GM18873 (cell line): ENCODE measurements around the gene C2CD4D.

Source experiments
- ATAC-seq: cut with Tn5 transposase; IDR thresholded peaks from one replicate; pipeline ENCODE4 v1.9.1; 2021; ENCODE audit warnings: mild to moderate bottlenecking, moderate library complexity, moderate number of reproducible peaks; ENCODE audit not compliant: unreplicated experiment, low FRiP score

Gene C2CD4D

GRCh38 chr1:151837197-151837596 is 2.4 kb downstream of the C2CD4D start:
- ATAC-seq = no peak

DNA sequence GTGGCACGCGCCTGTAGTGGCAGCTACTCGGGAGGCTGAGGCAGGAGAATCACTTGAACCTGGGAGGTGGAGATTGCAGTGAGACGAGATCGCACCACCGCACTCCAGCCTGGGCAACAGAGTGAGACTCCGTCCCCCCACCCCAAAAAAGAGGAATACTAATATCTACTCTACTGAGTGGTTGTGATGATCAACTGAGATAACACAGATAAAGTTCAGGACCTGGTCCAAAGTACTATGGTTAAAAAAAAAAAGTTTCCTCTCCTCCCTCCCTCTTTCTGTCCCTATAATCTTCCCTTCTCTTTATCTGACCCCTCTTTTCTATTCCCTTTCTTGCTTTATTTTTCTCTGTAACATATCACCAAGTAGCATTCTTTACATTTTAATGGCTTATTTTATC is 4.0 kb downstream of the C2CD4D start:
- no peak for ATAC-seq

- no peak for ATAC-seq
Measured at GRCh38 chr1:151834239-151834638, 5.4 kb downstream of the C2CD4D start.

DNA sequence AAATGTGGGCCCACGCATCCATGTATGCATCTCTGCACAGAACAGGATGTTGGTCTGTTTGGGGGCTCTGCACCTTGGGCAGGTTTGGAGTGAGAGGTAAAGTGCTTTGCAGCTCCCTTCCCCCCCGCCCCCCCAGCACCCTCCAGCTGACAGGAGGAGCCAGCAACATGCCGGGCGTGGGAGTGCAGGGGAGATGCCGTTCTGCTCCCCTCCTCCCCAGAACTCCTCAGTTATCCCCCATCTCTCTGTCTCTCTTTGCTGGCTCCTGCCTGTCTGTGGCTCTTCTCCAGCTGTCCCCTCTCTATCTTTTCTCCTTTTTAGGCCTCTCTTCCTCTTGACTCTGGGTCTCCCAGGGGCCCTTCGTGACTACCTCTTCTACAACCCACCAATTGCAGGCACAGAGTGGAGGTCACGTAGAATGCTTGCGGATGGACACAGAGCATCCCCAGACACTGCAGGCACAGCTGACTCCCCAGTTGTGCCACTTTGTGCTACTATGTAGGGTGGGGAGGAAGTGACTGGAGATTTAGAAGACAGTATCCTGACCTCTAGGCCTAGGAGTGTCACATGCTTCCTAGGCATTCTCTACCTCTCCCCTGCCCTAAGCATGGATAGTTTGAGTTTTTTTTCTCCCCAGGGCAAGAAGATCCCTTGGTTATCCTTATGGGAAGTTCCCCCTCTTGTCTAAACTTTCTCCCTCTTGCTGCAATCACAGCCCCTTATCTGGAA is 6.3 kb downstream of the C2CD4D start:
- no peak for ATAC-seq

DNA sequence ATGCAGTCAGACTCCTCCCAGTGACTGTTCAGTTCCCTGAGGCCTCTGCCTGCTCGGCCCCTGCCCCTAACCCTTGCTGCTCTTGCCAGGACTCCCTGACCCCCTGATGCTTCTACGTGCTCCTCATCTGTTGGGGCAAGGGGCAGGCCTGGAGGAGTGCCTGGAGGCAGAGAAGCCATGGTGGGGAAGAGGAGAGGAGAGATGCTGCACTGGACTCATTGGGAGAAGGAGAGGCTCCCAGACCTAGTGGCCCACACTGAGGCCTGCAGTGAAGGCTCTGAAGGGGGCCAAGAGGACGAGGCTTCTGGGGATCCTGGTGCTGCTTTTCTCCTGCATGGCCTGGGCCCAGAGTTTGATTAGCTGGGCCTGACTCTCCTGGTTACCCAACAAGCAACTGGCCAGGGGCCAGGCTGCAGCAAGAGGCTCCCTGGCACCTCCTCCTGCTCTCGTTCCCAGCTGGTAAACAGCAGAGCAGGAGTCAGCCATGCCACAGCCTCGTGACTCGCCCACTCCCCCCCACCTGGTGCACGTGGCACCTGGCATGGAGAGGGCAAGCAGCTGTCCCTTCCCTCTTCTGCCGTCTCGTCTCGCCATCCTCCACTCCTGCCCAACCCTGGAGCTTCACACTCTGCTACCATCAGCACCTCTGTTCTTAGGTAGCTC is 7.2 kb downstream of the C2CD4D start:
- no peak for ATAC-seq

DNA sequence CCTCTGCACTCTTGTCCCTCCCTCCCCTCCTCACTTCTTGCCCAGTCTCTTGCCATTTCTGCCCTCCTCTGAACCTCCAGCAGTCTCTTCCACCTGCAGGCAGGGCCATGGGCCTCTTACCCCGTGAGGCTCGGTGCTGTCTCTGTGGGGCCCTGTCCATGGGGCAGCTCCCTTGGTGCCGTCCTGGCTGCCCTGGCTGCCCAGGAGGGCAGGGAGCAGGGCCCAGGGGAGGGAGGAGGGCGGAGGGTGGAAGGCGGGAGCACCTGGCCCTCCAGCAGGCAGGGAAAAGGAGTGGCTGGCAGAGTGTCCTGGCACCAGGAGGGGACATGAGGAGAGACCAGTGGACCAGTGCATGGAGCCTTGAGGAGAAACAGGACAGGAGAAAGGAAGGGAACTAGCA is 8.0 kb downstream of the C2CD4D start, which contains the start of gene RORC:
RORC (minus strand) TSS at position 198 of the 400 bp plus-strand sequence; CDS start at position 160, 38 bp downstream.
- ATAC-seq = no peak

GRCh38 chr1:151831256-151831591 is 8.4 kb downstream of the C2CD4D start:
- ATAC-seq = no peak

- no peak for ATAC-seq
Measured at GRCh38 chr1:151830055-151830454, 9.6 kb downstream of the C2CD4D start.

- no peak for ATAC-seq
Measured at GRCh38 chr1:151829352-151830046, 10.1 kb downstream of the C2CD4D start.

GRCh38 chr1:151828921-151829320 is 10.7 kb downstream of the C2CD4D start:
- ATAC-seq = no peak

- no peak for ATAC-seq
Measured at GRCh38 chr1:151827853-151828252, 11.8 kb downstream of the C2CD4D start.

DNA sequence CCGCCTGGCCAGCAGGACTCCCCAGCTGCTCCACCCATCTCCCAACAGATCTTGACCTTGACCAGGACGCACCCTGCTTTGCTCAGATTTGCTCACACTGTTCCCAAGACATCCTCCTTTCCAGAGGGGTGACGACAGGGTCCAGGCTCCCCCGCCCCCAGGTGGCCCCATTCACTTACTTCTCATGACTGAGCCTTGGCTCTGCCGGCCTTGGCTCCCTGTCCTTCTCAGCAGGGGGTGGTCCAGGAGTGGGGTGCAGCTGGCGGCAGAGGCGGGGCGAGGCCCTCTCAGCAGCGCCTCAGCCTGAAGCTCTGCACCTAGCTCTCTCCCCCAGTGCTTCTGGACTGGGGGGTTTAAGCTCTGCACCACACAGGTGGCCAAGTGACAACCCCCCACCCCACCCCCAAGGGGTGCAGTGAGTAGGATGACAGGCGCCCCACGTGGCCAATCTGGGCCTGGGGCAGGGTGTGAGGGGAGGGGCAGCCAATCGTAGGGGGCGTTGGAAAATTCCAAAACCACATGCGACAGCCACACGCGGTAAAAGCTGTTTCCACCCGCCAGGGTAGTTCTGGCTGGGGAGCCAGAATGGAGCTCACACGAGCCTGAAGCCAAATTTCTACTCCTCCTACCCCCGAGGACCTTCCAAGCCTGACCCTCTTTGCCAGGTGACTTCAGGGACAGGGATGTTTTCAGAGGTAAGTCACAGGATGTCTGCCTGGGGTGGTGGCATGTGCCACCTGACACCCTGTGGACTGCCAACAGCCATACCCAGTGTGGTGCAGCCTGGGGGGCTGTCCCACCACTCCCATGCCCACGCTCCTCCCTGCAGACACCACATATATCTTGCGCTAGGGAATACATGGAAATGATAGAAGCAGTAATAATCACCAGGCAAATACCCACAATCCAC is 13.6 kb downstream of the C2CD4D start:
- ATAC-seq = no peak

DNA sequence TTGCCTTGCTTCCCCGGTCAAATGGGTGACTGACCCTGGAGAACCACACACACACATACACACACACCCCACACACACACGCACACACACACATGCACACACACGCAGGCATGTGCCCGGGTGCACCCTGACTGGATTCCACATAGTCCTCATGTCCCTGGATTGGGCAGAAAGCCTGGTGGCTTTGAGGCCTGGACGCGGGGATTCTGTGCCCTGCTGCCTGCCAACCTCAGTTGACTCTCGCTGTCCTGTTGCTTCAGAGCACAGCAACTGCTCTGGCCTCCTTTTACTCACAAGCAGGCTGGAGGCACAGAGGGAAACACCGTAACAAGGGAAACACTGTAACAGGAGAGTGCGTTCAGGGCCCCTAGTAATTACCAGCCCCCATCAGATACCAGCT is 14.4 kb downstream of the C2CD4D start:
- no peak for ATAC-seq

- ATAC-seq = no peak
Measured at GRCh38 chr1:151823175-151823574, 16.4 kb downstream of the C2CD4D start.

DNA sequence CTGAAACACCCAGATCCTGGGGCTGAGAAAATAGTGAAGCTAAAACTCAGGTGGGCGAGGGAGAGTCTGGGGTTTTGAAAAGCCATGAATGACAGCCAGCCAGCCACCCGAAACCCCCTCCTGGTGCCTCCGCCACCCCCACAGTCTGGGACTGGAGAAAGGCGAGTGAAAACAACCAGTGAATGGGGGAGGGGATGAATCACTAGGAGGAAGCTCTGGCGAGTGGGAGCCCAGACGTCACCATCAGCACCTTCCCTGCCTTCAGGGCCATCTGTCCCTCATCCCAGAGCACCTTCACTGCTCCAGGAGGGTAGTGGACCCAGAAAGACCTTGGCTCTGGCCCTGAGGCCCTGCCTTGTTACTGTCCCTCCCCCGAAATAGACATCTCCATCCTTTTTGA is 17.2 kb downstream of the C2CD4D start:
- ATAC-seq = no peak

- ATAC-seq = no peak
Measured at GRCh38 chr1:151820940-151821339, 18.7 kb downstream of the C2CD4D start.

GRCh38 chr1:151819976-151820623 is 19.5 kb downstream of the C2CD4D start:
- ATAC-seq = no peak

DNA sequence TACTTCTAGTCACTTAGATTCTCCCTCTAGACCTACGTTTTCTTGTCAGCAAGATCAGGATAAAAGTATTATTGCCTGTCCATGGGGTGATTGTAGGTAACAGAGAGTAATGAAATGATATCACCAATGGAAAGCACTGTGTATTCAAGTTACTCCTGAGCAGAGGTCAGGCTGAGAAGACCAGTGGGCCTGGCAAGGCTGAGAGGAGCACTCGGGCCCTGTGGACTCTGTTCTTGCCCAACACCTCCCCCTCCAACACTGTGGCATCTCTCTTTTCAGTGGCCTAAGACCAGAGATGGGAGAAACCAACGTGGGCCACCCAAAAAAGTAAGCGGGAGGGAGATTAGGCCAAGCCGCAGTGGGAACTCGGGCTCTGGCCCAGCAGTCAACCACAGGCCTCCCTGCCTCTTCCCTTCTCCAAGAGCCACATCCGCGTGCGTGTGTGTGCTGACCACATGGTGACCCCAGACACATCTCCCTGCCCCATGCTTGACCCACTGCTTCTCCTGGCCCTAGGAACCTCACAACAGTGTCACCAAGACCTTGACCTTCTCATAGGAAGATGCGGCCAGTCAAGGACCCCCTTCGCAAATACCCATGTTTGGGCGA is 20.3 kb downstream of the C2CD4D start:
- ATAC-seq = no peak

DNA sequence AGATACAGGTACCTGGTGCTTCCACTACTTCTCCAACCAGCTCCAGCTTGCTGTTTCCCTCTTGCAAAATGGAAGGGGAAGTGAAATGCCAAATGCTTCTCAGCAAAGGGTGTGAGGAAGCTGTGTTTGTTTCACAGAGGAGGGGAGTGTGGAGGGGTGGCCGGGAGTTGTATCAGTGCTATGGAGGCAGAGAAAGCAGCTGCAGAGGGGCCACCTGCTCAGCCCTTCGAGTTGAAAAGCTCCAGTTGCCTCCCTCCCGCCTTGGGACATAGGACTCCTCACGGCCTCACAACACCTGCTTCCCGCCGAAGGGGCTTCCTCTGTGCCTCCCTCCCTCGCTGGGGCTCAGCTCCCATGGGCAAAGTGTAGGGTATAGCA is 22.3 kb downstream of the C2CD4D start:
- ATAC-seq = no peak
